HUDEP-2 (cell line): ENCODE measurements around the gene RASD2.
"Not testable (repeated sequence)": the region's sequence is repeated elsewhere in the genome, so short reads cannot be mapped to it uniquely, and the experiment has no call there.

ENCODE experiments used
- DNase-seq, 76 experiments: peaks; one replicate each; lab custom pipeline; 2025; ENCODE audit not compliant: unreplicated experiment in 76 of 76; lab: John Stamatoyannopoulos, UW

Gene RASD2

GRCh38 chr22:35540595-35541253 is at the start of gene RASD2:
TSS of gene RASD2 (plus strand) at chr22:35540831. CDS start at chr22:35546810, 5,979 bp downstream.
- DNase-seq, result peak in 2 of 76 experiments; percentile 4 to 11

- not testable (repeated sequence) for DNase-seq
Observed at GRCh38 chr22:35491061-35491907, 49.3 kb upstream of the RASD2 start.

GRCh38 chr22:35491908-35492380 is 48.7 kb upstream of the RASD2 start:
- no peak for DNase-seq

GRCh38 chr22:35493074-35493473 is 47.6 kb upstream of the RASD2 start:
- no peak for DNase-seq

GRCh38 chr22:35495711-35496110 is 44.9 kb upstream of the RASD2 start:
- DNase-seq, result not testable (repeated sequence)

GRCh38 chr22:35496768-35497312 is 43.8 kb upstream of the RASD2 start:
- DNase-seq, result no peak

- no peak for DNase-seq
Observed at GRCh38 chr22:35498026-35498800, 42.4 kb upstream of the RASD2 start.

- no peak for DNase-seq
Observed at GRCh38 chr22:35502836-35503235, 37.8 kb upstream of the RASD2 start.

- DNase-seq, result no peak
Observed at GRCh38 chr22:35505399-35506258, 35.0 kb upstream of the RASD2 start.

GRCh38 chr22:35506259-35506570 is 34.4 kb upstream of the RASD2 start:
- no peak for DNase-seq

- DNase-seq, result not testable (repeated sequence)
Observed at GRCh38 chr22:35507851-35508250, 32.8 kb upstream of the RASD2 start.

- no peak for DNase-seq
Observed at GRCh38 chr22:35509451-35509850, 31.2 kb upstream of the RASD2 start.

- no peak for DNase-seq
Observed at GRCh38 chr22:35509960-35510359, 30.7 kb upstream of the RASD2 start.

GRCh38 chr22:35510481-35510934 is 30.1 kb upstream of the RASD2 start:
- no peak for DNase-seq

GRCh38 chr22:35510951-35511350 is 29.7 kb upstream of the RASD2 start:
- no peak for DNase-seq

GRCh38 chr22:35514366-35514765 is 26.3 kb upstream of the RASD2 start:
- no peak for DNase-seq

- not testable (repeated sequence) for DNase-seq
Observed at GRCh38 chr22:35515952-35516351, 24.7 kb upstream of the RASD2 start.

GRCh38 chr22:35516723-35517122 is 23.9 kb upstream of the RASD2 start:
- DNase-seq, result no peak

GRCh38 chr22:35517207-35517606 is 23.4 kb upstream of the RASD2 start:
- DNase-seq, result no peak
